HepG2 (cell line): ENCODE measurements around the gene PIP4K2C. TPM values are rescaled to one million over a fixed set of nuclear protein-coding genes. Genes with fewer than 3 reads are reported as not detected.

ENCODE experiments used
- ATAC-seq: fragments of 200-7000 bp; cut with Tn5 transposase; 3 replicates; pipeline ENCODE4 v1.9.1; 2020; ENCODE audit warnings: mild to moderate bottlenecking, moderate library complexity
- BruUV-seq: library from RNA; stranded (reverse); fragments of 400-500 nt; replicated peaks from 2 replicates; lab custom pipeline; 2021; lab: Mats Ljungman, UMichigan
- CTCF ChIA-PET: fragments of 300-600 bp; formaldehyde crosslinking; extraction: SDS; loops from one replicate; lab custom pipeline; 2021; ENCODE audit warnings: low total read pairs, inconsistent platforms, low intra/inter-chr PET ratio; lab: Yijun Ruan, JAX
- POLR2A ChIA-PET: fragments of 350-600 bp; sonication (Branson Sonifier 250); formaldehyde crosslinking; loops from one replicate; lab custom pipeline; 2020; ENCODE audit warnings: antibody characterized with exemption, inconsistent platforms; lab: Yijun Ruan, JAX
- DNase-seq: peaks from one replicate; pipeline ENCODE4 v3.0.0-alpha.2; 2015; ENCODE audit warnings: low spot score
- FAIRE-seq: peaks from 3 replicates; lab custom pipeline; 2011; peaks lifted over from hg19 to GRCh38; lab: Jason Lieb, UNC
- H2AFZ ChIP-seq: one replicate; pipeline ENCODE4 v1.6.1; 2011; ENCODE audit warnings: low read length, inconsistent platforms
- H3K27ac ChIP-seq: fragments of 300-600 bp; 3 replicates; pipeline ENCODE4 v1.8.0; 2011; ENCODE audit warnings: mixed run types, mild to moderate bottlenecking, mixed read lengths, low read length, inconsistent platforms; ENCODE audit not compliant: insufficient read depth; ENCODE audit errors: extremely low read length
- H3K27me3 ChIP-seq, 2 experiments: fragments of 200-600 bp in 1 of 2; 2 replicates in 1 of 2; 3 replicates in 1 of 2; pipeline versions ENCODE4 v1.6.0 to v1.8.0; 2011; ENCODE audit warnings: low read length in 2 of 2, mild to moderate bottlenecking in 2 of 2, moderate library complexity in 2 of 2, inconsistent platforms in 1 of 2; ENCODE audit not compliant: insufficient read depth in 2 of 2, control insufficient read depth in 1 of 2
- H3K36me3 ChIP-seq, 2 experiments: fragments of 200-600 bp in 1 of 2; replicated peaks in 1 of 2; 2 replicates in 1 of 2; 3 replicates in 1 of 2; pipeline versions ENCODE4 v1.5.1 to v1.8.0; 2011; ENCODE audit warnings: low read length in 2 of 2, inconsistent platforms in 1 of 2; ENCODE audit not compliant: insufficient read depth in 2 of 2, control insufficient read depth in 1 of 2
- H3K4me1 ChIP-seq: 2 replicates; pipeline ENCODE4 v1.5.1; 2012; ENCODE audit warnings: low read length, inconsistent platforms; ENCODE audit not compliant: insufficient read depth
- H3K4me2 ChIP-seq: 2 replicates; pipeline ENCODE4 v1.6.0; 2011; ENCODE audit warnings: low read depth, low read length, inconsistent platforms
- H3K4me3 ChIP-seq, 3 experiments: fragments of 200-600 bp in 1 of 3; sonication (generic), shearing (Covaris generic) in 1 of 3; replicated peaks in 1 of 3; 2 replicates each; pipeline ENCODE4 v1.5.1; 2011 to 2016; ENCODE audit warnings: low read length in 3 of 3, inconsistent platforms in 2 of 3, low read depth in 2 of 3, mild to moderate bottlenecking in 2 of 3, control low read depth in 1 of 3, mixed read lengths in 1 of 3; ENCODE audit not compliant: insufficient read depth in 1 of 3
- H3K79me2 ChIP-seq: one replicate; pipeline ENCODE4 v1.6.1; 2011; ENCODE audit warnings: low read length, inconsistent platforms; ENCODE audit not compliant: insufficient read depth
- H3K9ac ChIP-seq: 2 replicates; pipeline ENCODE4 v1.6.0; 2011; ENCODE audit warnings: mild to moderate bottlenecking, low read depth, low read length, inconsistent platforms; ENCODE audit not compliant: insufficient read depth
- H3K9me3 ChIP-seq: 2 replicates; pipeline ENCODE4 v1.5.1; 2012; ENCODE audit warnings: mild to moderate bottlenecking, low read length
- H4K20me1 ChIP-seq: 2 replicates; pipeline ENCODE4 v1.6.0; 2011; ENCODE audit warnings: inconsistent platforms, mild to moderate bottlenecking, low read length, moderate library complexity; ENCODE audit not compliant: insufficient read depth
- ATF6 ChIP-seq: sonication (generic); formaldehyde crosslinking; conservative IDR thresholded peaks from 2 replicates; pipeline ENCODE4 v1.4.0; 2020; ENCODE audit warnings: missing genetic modification reagents
- FOXP1 ChIP-seq, 2 experiments: fragments of 450-650 bp in 1 of 2; IDR thresholded peaks; 2 replicates each; pipeline ENCODE4 v1.6.1; 2017 to 2018; ENCODE audit warnings: antibody characterized with exemption in 1 of 2
- GABPB1 ChIP-seq: IDR thresholded peaks from 2 replicates; pipeline ENCODE4 v1.6.1; 2016; ENCODE audit warnings: mild to moderate bottlenecking, missing genetic modification reagents, moderate library complexity, missing compliant biosample characterization
- HBP1 ChIP-seq: IDR thresholded peaks from 2 replicates; pipeline ENCODE4 v1.6.1; 2016; ENCODE audit warnings: low read depth, control low read depth
- HDAC6 ChIP-seq: fragments of 200-600 bp; sonication (generic); IDR thresholded peaks from 2 replicates; pipeline ENCODE4 v1.7.0; 2017; ENCODE audit warnings: mild to moderate bottlenecking, antibody characterized with exemption, low read length, low read depth
- IRX3 ChIP-seq: sonication (generic); formaldehyde crosslinking; IDR thresholded peaks from 2 replicates; pipeline ENCODE4 v1.8.1; 2023; ENCODE audit warnings: mild to moderate bottlenecking, low read depth, missing genetic modification reagents, borderline replicate concordance
- ISL2 ChIP-seq: sonication (generic); formaldehyde crosslinking; IDR thresholded peaks from 2 replicates; pipeline ENCODE4 v1.5.0; 2020; ENCODE audit warnings: missing genetic modification reagents
- MAX ChIP-seq: IDR thresholded peaks from 2 replicates; pipeline ENCODE4 v1.6.1; 2012; ENCODE audit warnings: inconsistent platforms
- MIER3 ChIP-seq: IDR thresholded peaks from 2 replicates; pipeline ENCODE4 v1.6.1; 2016; ENCODE audit warnings: missing compliant biosample characterization, borderline replicate concordance
- NCOA2 ChIP-seq: sonication (generic); formaldehyde crosslinking; IDR thresholded peaks from 2 replicates; pipeline ENCODE4 v1.8.0; 2022; ENCODE audit warnings: inconsistent platforms
- NFKB2 ChIP-seq: sonication (generic); formaldehyde crosslinking; IDR thresholded peaks from 2 replicates; pipeline ENCODE4 v1.4.0; 2020; ENCODE audit warnings: missing genetic modification reagents, borderline replicate concordance
- POLR2G ChIP-seq: fragments of 200-400 bp; formaldehyde crosslinking; IDR thresholded peaks from 2 replicates; pipeline ENCODE4 v1.6.1; 2018; ENCODE audit warnings: mild to moderate bottlenecking, low read depth, low read length, moderate library complexity
- REL ChIP-seq: sonication (generic); formaldehyde crosslinking; conservative IDR thresholded peaks from 2 replicates; pipeline ENCODE4 v1.8.0; 2022; ENCODE audit warnings: mild to moderate bottlenecking, missing genetic modification reagents, moderate library complexity
- SRSF4 ChIP-seq: fragments of 200-400 bp; formaldehyde crosslinking; IDR thresholded peaks from one replicate; pipeline ENCODE4 v1.6.1; 2018; ENCODE audit warnings: mild to moderate bottlenecking, low read depth, low read length, moderate library complexity; ENCODE audit not compliant: poor library complexity, severe bottlenecking
- ZNF569 ChIP-seq: sonication (generic); formaldehyde crosslinking; IDR thresholded peaks from 2 replicates; pipeline ENCODE4 v1.5.0; 2020; ENCODE audit warnings: mild to moderate bottlenecking, missing genetic modification reagents, moderate library complexity, borderline replicate concordance
- ZNF7 ChIP-seq: IDR thresholded peaks from 2 replicates; pipeline ENCODE4 v1.6.1; 2016; ENCODE audit warnings: missing biosample characterization, missing genetic modification reagents
- ZSCAN21 ChIP-seq: sonication (generic); formaldehyde crosslinking; IDR thresholded peaks from 2 replicates; pipeline ENCODE4 v1.8.0; 2022; ENCODE audit warnings: mild to moderate bottlenecking, missing genetic modification reagents, moderate library complexity, borderline replicate concordance
- WGBS: methylation state at CpG from one replicate; pipeline ENCODE4 v1.1.6; 2017; ENCODE audit warnings: low lambda C conversion rate; 5-methylcytosine and 5-hydroxymethylcytosine counted together
- in situ Hi-C: cut with HindIII; loops from 2 replicates; pipeline ENCODE4 v1.10.0; 2017; ENCODE audit warnings: low pct_unique_long_range_greater_than_20kb; ENCODE audit not compliant: extremely low pct_ligation_motif_present
- intact Hi-C: fragments of 100-400 bp; cut with micrococcal nuclease; formaldehyde crosslinking; loops from one replicate; pipeline ENCODE4 v1.10.0; 2022; ENCODE audit not compliant: unreplicated experiment
- polyA plus RNA-seq, 8 experiments: library from polyadenylated mRNA; depleted of rRNA in 3 of 8; stranded (reverse) in 7 of 8; unstranded in 1 of 8; fragments of >200 nt; fragmentation: Illumina TruSeq in 4 of 8; extraction: Trizol in 4 of 8; gene quantifications; 2 replicates each; pipeline versions ENCODE4 v1.2.1 to v1.2.3, GENCODE V29; 2011 to 2016; ENCODE audit warnings: low read depth in 4 of 8, missing spikeins in 1 of 8, mixed read lengths in 1 of 8; ENCODE audit not compliant: insufficient read depth in 1 of 8
- total RNA-seq, 5 experiments: library from RNA; depleted of rRNA; stranded (reverse); fragments of >200 nt; fragmentation: Illumina TruSeq; extraction: Trizol; gene quantifications; 2 replicates each; pipeline ENCODE4 v1.2.3, GENCODE V29; 2016; ENCODE audit warnings: low read depth in 1 of 5
- TF ChIP-seq, protein P1 (sequence below): fragments of 450-650 bp; IDR thresholded peaks from 2 replicates; pipeline ENCODE4 v1.6.1; 2017; ENCODE audit warnings: mild to moderate bottlenecking

The PIP4K2C gene
- total and polyA plus RNA-seq, 2 of the 13 experiments (the other 11 are each of a cell fraction or from before 2014, with no cell fraction given) = 23.3 to 26.4 TPM

DNA sequence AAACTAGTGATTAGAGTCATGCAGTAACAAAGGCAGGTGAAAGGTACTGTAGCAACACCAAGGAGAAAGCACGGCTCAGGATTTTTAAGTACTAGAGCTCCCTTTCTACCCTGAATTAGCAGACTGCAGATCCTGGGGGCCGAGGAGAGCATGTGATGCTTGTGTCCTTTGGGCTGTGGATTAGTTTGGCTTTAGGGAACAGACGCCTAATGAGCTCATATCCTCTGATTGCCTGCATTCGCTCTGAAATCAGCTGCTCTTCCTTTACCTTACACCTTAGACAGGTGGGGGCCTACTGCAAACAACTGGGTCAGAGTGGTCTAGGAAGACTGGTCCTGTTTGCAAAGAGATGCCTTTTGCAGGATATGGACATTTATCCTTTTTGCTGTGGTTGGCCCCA is 2.2 kb downstream of the PIP4K2C start (continued):
- TF ChIP-seq, protein P1, sequence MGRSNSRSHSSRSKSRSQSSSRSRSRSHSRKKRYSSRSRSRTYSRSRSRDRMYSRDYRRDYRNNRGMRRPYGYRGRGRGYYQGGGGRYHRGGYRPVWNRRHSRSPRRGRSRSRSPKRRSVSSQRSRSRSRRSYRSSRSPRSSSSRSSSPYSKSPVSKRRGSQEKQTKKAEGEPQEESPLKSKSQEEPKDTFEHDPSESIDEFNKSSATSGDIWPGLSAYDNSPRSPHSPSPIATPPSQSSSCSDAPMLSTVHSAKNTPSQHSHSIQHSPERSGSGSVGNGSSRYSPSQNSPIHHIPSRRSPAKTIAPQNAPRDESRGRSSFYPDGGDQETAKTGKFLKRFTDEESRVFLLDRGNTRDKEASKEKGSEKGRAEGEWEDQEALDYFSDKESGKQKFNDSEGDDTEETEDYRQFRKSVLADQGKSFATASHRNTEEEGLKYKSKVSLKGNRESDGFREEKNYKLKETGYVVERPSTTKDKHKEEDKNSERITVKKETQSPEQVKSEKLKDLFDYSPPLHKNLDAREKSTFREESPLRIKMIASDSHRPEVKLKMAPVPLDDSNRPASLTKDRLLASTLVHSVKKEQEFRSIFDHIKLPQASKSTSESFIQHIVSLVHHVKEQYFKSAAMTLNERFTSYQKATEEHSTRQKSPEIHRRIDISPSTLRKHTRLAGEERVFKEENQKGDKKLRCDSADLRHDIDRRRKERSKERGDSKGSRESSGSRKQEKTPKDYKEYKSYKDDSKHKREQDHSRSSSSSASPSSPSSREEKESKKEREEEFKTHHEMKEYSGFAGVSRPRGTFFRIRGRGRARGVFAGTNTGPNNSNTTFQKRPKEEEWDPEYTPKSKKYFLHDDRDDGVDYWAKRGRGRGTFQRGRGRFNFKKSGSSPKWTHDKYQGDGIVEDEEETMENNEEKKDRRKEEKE = no peak
- no peak for TF ChIP-seq HDAC6

GRCh38 chr12:57600395-57600794 is 9.4 kb downstream of the PIP4K2C start:
- BruUV-seq = no TSS peak
- H3K27ac ChIP-seq = no peak overlapping the region
- peaks cover 16% of the 10 kb centered on the region for H3K4me1 ChIP-seq
- H3K9ac ChIP-seq = no peak overlapping the region
- in situ Hi-C loops (no loop called here), intact Hi-C loops (no loop called here)
- H3K79me2 ChIP-seq = no peaks in the 10 kb centered on the region
- H4K20me1 ChIP-seq = no peaks in the 10 kb centered on the region
- peaks cover 0 to 4% of the 10 kb centered on the region in 2 experiments; a peak in 1 of 5 replicates for H3K27me3 ChIP-seq
- H3K36me3 ChIP-seq = peaks cover 13 to 26% of the 10 kb centered on the region in 2 experiments; a peak in 4 of 5 replicates
- no peak for FAIRE-seq
- no peak overlapping the region for H3K4me3 ChIP-seq
- ATAC-seq = no peak
- ChIA-PET POLR2A (interaction anchor here (1.7 kb wide), 1 partner anchor 11 kb away, joined by 6 read pairs; the partner anchor contains the start of gene ARHGEF25), CTCF (no interaction called here)
- no peak for DNase-seq
- no peaks in the 10 kb centered on the region for H3K9me3 ChIP-seq
- 97% methylated on average over 2 of the region's 2 CpGs for WGBS
- no peak overlapping the region for H3K4me2 ChIP-seq
- no peak overlapping the region for H2AFZ ChIP-seq
- TF ChIP-seq NFKB2 (CRISPR knock-in tag) (no peak), NCOA2 (CRISPR knock-in tag) (no peak), ISL2 (CRISPR knock-in tag) (no peak), IRX3 (CRISPR knock-in tag) (no peak), SRSF4 (no peak), REL (no peak), ZSCAN21 (CRISPR knock-in tag) (no peak), MAX (no peak), ATF6 (CRISPR knock-in tag) (no peak), FOXP1 (IDR thresholded peaks at IDR 0.05) (no peak), FOXP1 (CRISPR knock-in tag; IDR thresholded peaks at IDR 0.05) (no peak), MIER3 (CRISPR knock-in tag) (no peak), GABPB1 (CRISPR knock-in tag) (no peak), ZNF7 (no peak), ZNF569 (CRISPR knock-in tag) (no peak), HBP1 (CRISPR knock-in tag) (no peak), POLR2G (no peak)
